ENCODE results near the gene TMCO4. TPM values are rescaled to one million over a fixed set of nuclear protein-coding genes. Genes with fewer than 3 reads are reported as not detected.

Gene TMCO4
- total and polyA plus RNA-seq, 2 of the 4 experiments (the other 2 are of a cell fraction): 7.3 to 8.6 TPM

DNA sequence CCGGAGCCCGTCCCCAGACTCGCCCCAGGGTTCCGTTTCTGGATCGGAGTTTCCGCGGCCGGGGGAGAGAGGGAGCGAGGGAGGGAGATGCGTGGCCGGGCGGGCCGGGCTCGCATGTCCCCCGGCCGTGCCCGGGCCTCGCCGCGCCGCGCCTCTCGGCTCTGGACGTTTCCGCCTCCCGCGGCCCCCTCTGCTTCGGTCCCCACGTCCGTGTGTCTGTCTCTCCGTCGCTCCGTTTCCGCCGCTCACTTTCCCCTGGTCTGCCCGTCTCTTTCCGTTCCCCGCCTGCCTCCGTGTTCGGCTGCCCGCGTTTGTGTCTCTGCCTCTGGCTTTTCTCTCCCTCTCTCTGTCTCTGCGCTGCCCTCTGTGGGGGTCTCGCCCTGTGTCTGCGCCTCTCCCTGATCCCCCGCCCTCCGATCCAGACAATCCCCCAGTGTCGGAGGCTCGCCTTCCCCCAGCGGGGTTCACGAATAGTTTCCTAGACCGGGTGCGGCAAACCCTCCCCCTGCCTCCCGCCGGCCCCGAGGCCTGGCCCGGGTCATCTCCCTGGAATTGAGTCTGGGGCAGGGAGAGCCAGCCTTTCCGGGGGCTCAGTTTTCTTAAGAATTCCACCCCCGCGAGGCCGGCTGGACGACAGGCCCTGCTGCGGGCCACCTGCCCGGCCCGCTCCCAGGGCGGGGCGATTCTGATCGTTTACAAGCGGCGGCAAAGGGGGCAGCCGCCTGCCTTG is 154.9 kb downstream of the TMCO4 start:
- DNase-seq (no peak), ATAC-seq (ENCODE audit: low read depth) (peak; percentile 35)
- no peaks in the 10 kb centered on the region for H3K27me3 ChIP-seq (ENCODE audit: control insufficient read depth, insufficient read depth, low read length)
- H3K27ac ChIP-seq (ENCODE audit: insufficient read depth, low read length): peak overlapping the region; percentile 71
- intact Hi-C loops (cut with micrococcal nuclease): loop anchor here (2.0 kb wide), 4 partner anchors 48 to 246 kb away; partner anchors contain the start of gene CAPZB
- peak overlapping the region; percentile 35 to 41; a peak in 2 of 4 replicates for H4K8ac ChIP-seq (ENCODE audit: low read depth in 2 of 2, low read length in 2 of 2)
- peak overlapping the region; percentile 80 for H3K23ac ChIP-seq (ENCODE audit: low read depth, low read length)
- H3K4me1 ChIP-seq (ENCODE audit: control insufficient read depth, insufficient read depth, low read length): peaks cover 22% of the 10 kb centered on the region; the same call in 1 of the 2 replicates
- peaks cover under 1 to 38% of the 10 kb centered on the region in 2 experiments; a peak in 2 of 4 replicates for H3K79me1 ChIP-seq (ENCODE audit: low read depth in 1 of 2, low read length in 2 of 2)
- peaks cover 2% of the 10 kb centered on the region; the same call in 1 of the 2 replicates for H3K36me3 ChIP-seq (ENCODE audit: control insufficient read depth, insufficient read depth, low read length)
- H4K5ac ChIP-seq (ENCODE audit: low read depth, low read length): peak overlapping the region; percentile 5; the same call in 1 of the 2 replicates
- H3K14ac ChIP-seq (replicated peaks; ENCODE audit: low read depth, low read length): peak overlapping the region; percentile 94
- no peak overlapping the region for H2BK20ac ChIP-seq (ENCODE audit: low read depth, low read length)
- peak overlapping the region; percentile 93 for H3K4me2 ChIP-seq (ENCODE audit: low read depth, low read length)
- dilution Hi-C loops (cut with HindIII; ENCODE audit: low sequenced_read_pairs, unreplicated experiment): no loop called here
- peak overlapping the region; percentile 30; the same call in 1 of the 2 replicates for H3K56ac ChIP-seq (ENCODE audit: extremely low read depth, insufficient read depth, low read length)
- WGBS, 2 experiments (ENCODE audit: extremely low coverage in 2 of 2, insufficient read length in 1 of 2): 1% methylated on average over 32 of the region's 71 CpGs; no CpG with 5 or more reads in 1 of the 2 experiments
- no TSS peak for BruUV-seq (replicated peaks)
- ChIA-PET POLR2A (ENCODE audit: unreplicated experiment) (no interaction called here), CTCF (interaction anchor here (0.6 to 1.1 kb wide), 3 partner anchors 9 to 252 kb away, joined by 3 to 4 read pairs (median 4); no protein-coding TSS in a partner anchor)
- H2BK15ac ChIP-seq (ENCODE audit: low read depth, low read length): peak overlapping the region; percentile 55; the same call in 1 of the 3 replicates
- H2BK120ac ChIP-seq (ENCODE audit: low read depth, low read length): peak overlapping the region; percentile 62; the same call in 1 of the 2 replicates
- peak overlapping the region; percentile 46; the same call in 1 of the 2 replicates for H4K91ac ChIP-seq (ENCODE audit: insufficient read depth, low read depth, low read length)
- H4K20me1 ChIP-seq (ENCODE audit: insufficient read depth, low read length): peaks cover 28% of the 10 kb centered on the region
- H2AFZ ChIP-seq (replicated peaks; ENCODE audit: low read length, poor library complexity): peak overlapping the region; percentile 96
- peak overlapping the region; percentile 40; the same call in 1 of the 2 replicates for H2AK5ac ChIP-seq (ENCODE audit: low read depth, low read length)
- H3K9me3 ChIP-seq (ENCODE audit: control insufficient read depth, insufficient read depth, low read length): no peaks in the 10 kb centered on the region
- 0 out of 2 replicates have a peak, but pooled peaks have one; percentile 4 for TF ChIP-seq MAZ (IDR thresholded peaks at IDR 0.05; ENCODE audit: borderline replicate concordance, low read depth, low read length)
- TF ChIP-seq MXI1 (IDR thresholded peaks at IDR 0.05; ENCODE audit: borderline replicate concordance, low read depth, low read length): no peak
- peak overlapping the region; percentile 96 for H3K9ac ChIP-seq (ENCODE audit: low read depth, low read length)
- peak overlapping the region; percentile 89 for H2AK9ac ChIP-seq (replicated peaks; ENCODE audit: low read depth, low read length, poor library complexity)
- peak overlapping the region; percentile 90 for H3K4ac ChIP-seq (ENCODE audit: low read depth, low read length)
- peaks cover 7% of the 10 kb centered on the region for H3K9me1 ChIP-seq (ENCODE audit: insufficient read depth, low read length)
- H3K4me3 ChIP-seq (ENCODE audit: insufficient read depth, low read depth, low read length): peak overlapping the region; percentile 72
- H2BK5ac ChIP-seq (ENCODE audit: low read depth, low read length, poor library complexity, severe bottlenecking): no peak overlapping the region
- peak overlapping the region; percentile 59; the same call in 1 of the 2 replicates for H3K18ac ChIP-seq (ENCODE audit: low read depth, low read length)
- in situ Hi-C loops (cut with MboI; ENCODE audit: low sequenced_read_pairs): loop anchor here (5.0 to 10.0 kb wide), 2 partner anchors 160 to 303 kb away; partner anchors contain the start of gene CAPZB
